ENCODE results near the gene FBRSL1.
"Not testable (repeated sequence)": the region's sequence is repeated elsewhere in the genome, so short reads cannot be mapped to it uniquely, and the experiment has no call there.

FBRSL1 gene

GRCh38 chr12:132454193-132454932 is 35.6 kb upstream of the FBRSL1 start:
- DNase-seq, result no peak

DNA sequence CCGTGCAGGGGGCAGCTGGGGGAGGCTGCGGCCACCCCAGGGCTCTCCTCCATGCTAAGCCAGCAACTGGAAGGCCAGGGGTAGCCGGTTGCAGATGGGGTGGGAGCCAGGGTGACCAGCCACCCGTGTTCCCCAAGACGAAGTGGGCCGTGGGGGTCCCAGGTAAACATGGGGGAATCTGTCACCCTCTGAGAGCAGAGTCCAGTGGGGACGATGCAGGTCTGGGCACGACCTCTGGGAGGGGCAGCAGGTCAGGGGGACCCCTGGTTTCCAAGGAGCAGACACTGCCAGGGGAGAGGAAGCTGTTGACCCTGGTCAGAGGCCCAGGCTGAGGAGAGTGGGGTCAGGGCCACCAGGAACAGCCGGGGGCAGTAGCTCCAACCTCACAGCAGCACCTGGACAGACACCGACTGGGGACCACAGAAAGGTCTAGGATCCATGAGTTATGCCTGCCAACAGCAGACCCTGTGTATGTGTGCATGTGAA is 35.0 kb upstream of the FBRSL1 start:
- no peak for DNase-seq

GRCh38 chr12:132455565-132455964 is 34.4 kb upstream of the FBRSL1 start:
- DNase-seq, result no peak

DNA sequence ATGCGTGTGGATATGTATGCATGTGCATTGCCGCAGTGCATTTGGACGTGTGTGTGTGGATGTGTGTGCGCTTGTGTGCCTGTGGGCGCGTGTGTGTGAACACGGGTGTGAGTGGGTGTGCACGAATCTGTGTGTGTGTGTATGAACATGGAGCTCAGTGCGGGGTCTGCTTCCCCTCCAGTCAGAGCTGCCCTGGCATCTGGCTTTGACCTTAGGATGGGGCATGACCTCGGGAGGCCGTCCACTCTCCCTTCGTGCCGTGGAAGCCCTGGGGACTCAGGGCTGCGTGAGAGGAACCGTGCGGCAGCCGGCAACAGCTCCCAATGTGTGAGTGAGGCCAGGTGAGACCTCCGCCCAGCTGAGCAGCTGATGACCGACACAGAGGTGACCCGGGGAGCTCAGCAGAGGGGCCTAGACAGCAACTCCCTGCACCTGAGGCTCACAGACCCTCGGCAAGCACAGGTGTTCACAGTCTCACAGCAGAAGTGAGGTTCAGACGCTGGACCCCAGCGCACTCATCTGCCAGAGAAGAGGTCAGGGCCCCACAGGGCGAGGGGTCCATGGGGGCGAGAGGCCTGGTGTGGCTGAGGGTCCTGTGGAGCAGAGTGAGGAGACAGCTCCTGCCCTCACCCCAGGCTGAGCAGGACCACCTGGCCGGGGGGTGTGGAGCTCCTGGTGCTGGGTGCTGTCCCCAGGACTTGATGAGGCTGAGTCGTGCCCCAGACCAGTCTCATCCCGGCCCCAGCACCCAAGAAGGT is 33.6 kb upstream of the FBRSL1 start:
- DNase-seq, result no peak

DNA sequence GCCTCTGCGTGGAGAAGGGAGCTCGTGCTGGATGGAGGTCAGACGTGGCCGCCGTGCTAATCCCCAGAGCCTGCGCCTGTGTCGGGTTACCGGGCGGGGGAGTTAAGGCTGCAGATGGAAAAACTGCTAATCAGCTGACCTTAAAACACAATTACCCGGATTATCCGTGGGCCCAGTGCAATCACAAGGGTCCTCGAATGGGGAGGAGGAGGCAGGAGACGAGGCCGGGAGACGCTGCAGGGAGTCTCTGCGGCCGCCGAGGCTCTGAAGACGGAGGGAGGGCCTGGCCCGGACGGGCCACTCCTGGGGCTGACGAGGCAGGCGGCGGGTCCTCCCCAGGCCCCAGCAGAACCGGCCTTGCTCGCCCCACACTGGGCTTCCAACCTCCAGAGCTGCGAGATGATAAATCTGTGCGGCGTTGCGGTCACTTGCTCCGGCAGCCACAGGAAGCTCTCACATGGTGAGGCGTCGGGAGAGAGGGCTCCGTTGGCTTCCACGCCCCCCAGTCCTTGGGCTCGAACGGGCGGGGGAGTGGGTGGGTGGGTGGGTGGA is 32.9 kb upstream of the FBRSL1 start:
- no peak for DNase-seq

DNA sequence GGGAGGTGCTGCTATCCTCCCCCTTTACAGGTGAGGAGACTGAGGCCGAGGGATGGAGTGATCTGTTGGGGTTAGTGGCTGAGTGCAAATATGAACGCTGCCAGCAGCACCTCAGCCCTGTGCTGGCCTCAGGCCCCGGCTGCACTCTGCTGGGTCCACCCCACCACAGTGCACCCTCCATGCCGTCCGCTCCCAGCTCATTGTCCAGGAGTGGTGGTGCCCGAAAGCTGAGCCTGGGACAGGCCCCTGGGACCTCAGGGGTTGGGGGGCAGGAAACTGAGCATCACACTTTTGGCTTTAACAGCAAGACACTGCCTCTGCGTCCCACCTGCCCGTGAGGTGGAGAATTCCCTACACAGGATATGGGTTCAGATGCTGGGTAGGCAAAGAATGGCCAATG is 31.5 kb upstream of the FBRSL1 start:
- no peak for DNase-seq

DNA sequence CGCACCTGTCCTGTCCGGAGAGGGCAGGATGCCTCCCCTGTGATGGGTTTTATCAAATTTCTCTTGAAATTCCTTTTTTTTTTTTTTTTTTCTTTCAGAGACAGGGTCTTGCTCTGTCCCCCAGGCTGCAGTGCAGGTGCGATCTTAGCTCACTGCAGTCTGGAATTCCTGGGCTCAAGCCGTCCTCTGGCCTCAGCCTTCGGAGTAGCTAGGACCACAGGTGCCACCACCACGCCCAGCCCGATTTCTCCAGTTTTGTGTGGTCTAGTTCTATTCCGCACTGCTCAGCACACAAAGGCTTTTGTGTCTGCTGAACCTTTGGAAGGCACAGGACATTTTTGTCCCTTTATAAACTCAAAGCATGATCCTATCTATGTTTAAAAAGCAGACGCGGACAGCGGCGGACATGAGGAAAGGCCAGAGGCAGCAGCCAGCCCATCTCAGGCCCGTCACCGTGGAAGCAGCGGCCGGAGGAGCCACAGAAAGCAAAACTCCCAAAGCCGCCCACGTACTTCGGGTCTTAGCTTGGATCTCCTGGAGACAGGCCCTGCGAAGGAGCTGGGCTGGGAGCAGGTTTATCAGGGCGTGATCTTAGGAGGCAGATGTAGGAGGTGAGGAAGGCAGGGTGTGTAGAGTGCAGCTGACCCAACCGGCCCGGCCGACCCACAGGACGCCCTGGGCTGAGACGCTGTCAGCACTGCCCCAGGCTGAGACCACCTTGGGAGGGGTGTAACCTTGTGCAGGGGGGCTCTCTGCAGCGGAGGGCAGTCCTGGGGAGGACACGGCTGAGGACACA is 30.9 kb upstream of the FBRSL1 start:
- no peak for DNase-seq

DNA sequence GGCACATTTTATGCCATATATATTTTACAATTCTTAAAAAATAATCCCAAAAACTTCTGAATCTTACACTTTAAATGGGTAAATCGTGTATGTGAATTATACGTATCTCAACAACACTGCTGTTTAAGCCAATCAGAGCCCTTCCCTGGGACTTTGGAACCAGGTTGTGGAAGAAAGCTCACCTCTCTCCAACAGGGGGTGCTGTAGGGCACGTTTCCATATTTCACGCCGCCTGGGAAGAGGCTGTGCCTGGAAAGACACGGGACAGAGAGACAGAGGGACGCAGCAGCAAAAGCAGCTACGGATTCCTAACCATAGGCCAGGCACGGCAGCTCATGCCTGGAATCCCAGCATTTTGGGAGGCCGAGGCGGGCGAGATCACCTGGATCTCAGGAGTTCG is 29.4 kb upstream of the FBRSL1 start:
- DNase-seq, result no peak

- DNase-seq, result no peak
Observed at GRCh38 chr12:132461526-132461925, 28.4 kb upstream of the FBRSL1 start.

DNA sequence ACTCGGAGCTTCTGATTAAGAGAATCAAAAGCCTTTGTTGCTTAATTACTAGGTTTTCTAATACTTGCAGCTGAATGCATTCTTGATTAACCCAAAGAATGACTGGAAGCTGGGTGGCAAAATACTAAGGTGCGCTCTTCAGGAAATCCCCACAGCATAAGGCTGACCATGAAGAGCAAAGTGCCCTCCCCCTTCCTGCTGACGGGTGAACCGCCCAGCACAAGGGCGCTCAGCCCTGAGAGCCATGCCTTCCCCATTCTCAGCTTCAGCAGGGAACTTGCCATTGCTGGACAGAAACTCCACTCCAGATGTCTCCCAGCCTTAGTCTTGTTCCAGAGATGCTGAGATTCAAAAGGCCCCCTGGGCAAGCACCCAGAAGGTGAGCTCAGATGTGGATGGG is 27.2 kb upstream of the FBRSL1 start:
- no peak for DNase-seq

DNA sequence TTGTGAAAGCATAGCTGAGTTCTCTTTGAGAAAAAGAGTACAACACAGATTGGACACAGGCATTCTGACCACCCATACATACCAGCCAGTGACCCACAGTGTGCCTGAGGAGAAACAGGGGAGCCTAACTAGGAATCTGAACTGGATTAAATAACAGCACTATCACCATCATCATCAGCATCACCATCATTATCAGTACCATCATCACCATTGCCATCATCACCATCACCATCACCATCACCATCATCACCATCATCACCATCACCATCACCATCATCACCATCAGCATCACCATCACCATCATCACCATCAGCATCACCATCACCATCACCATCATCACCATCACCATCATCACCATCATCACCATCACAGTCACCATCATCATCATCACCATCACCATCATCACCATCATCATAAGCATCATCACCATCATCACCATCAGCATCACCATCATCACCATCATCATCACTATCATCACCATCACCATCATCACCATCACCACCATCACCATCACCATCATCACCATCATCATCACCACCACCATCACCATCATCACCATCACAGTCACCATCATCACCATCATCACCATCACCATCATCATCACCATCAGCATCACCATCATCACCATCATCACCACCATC is 26.5 kb upstream of the FBRSL1 start:
- DNase-seq, result not testable (repeated sequence)

DNA sequence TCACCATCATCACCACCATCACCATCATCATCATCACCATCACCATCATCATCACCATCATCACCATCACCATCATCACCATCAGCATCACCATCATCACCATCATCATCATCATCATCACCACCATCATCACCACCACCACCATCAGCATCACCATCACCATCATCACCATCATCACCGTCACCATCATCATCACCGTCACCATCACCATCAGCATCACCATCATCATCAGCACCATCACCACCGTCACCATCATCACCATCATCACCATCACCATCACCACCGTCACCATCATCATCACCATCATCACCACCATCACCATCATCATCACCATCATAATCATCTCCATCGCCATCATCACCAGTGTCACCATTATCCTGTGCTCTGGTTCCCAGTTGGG is 25.6 kb upstream of the FBRSL1 start:
- DNase-seq, result not testable (repeated sequence)

- DNase-seq, result no peak
Observed at GRCh38 chr12:132464820-132465219, 25.1 kb upstream of the FBRSL1 start.

DNA sequence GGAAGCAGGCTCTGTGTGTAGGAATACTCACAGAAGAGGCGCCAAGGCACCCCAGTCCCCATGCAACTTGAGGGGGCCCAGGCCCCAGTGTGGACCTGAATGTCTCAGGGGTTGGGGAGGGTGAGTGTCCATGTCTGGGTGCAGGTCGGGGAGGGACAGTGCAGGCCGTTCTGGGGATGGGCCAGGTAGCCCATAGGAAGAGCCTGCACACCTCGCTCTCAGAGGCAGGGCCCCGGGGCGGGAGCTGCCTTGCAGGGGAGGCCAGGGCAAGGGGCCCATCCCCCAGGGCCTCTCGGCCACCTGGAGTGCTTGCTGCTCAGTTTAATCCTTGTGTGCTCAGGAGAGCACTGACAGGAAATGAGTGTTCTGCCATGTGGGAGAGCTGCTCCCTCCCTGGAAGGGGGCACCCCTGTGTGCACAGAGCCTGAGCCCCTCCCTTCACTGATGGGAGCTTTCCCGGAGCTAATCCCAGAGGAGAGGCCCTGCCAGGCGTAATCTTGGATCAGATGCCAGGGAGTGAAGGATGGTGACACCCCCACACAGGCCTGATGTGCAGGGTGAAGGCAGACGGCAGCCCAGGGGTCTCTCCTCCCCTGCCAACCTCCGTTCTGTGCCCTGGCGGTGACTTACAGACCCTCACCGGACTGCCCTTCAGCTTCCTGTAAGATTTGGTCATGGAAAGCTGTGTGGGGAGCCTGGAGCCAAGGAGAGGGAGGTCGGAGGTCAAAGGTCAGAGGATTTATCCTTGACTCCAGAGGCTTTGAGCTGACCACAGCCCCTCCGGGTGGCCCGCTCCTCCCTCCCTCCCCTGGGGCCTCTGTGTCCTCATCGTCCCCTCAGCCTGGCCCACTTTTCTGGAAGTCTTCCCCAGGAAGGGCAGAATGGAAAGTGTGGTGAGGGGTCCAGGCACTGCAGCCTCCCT is 24.4 kb upstream of the FBRSL1 start:
- DNase-seq, result no peak

DNA sequence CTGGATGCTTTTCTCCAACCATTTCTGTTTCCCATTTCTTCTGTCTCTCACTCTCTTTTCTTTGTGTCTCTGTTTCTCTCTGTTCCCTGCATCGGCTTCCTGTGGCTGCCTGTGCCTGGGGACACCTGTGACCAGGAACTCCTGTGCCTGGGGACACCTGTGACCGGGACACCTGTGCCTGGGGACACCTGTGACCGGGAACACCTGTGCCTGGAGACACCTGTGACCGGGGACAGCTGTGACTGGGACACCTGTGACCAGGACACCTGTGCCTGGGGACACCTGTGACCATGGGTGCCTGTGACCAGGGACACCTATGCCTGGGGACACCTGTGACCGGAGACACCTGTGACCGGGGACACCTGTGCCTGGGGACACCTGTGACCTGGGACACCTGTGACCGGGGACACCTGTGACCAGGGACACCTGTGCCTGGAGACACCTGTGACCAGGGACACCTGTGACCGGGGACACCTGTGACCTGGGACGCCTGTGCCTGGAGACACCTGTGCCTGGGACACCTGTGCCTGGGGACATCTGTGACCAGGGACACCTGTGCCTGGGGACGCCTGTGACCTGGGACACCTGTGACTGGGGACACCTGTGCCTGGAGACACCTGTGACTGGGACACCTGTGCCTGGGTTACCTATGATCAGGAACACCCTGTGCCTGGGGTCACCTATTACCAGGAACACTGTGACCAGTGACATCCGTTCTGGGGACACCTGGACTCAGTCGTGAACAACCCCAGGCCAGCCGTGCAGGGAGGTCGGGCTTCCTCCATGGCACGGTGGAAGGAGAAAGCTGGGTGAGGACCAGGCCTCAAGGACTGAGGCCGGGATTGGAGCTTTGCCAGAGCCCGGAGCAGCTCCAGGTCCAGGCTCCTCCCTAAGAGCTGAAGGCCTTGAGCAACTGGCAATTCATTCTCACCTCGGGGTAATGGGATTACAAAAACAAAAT is 23.4 kb upstream of the FBRSL1 start:
- DNase-seq, result no peak

GRCh38 chr12:132467511-132467910 is 22.4 kb upstream of the FBRSL1 start:
- DNase-seq, result no peak

DNA sequence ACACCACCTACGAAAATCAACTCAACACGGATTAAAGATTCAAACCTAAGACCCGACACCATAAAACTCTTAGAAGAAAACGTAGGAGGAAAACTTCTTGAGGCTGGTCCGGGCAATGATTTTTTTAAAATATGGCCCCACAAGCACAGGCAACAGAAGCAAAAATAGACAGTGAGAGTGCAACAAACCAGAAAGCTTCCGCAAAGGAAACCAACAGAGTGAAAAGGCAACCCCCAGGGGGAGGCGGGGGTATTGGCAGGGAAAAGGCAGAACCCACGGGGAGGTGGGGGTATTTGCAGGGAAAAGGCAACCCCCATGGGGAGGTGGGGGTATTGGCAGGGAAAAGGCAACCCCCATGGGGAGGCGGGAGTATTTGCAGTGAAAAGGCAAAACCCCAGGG is 20.5 kb upstream of the FBRSL1 start:
- no peak for DNase-seq

DNA sequence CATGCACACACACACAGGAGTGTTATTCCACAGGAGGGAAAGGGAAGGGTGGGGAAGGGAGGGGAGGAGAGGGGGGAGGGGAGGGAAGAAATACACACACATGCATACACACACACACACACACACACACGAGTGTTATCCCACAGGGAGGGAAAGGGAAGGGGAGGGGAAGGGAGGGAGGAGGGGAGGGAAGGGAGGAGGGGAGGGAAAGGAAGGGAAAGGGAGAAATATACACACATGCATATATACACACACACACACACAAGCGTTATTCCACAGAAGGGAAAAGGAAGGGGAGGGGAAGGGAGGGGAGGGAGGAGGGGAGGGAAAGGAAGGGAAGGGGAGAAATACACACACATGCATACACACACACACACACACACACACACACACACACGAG is 19.6 kb upstream of the FBRSL1 start:
- no peak for DNase-seq

GRCh38 chr12:132471011-132471857 is 18.7 kb upstream of the FBRSL1 start:
- no peak for DNase-seq
